ENCODE data around the gene ABCA1. TPM values are rescaled to one million over a fixed set of nuclear protein-coding genes. Genes with fewer than 3 reads are reported as not detected.

ABCA1 gene
- total RNA-seq, 2 donors from 2014 or later, result 7.9 to 19.2 TPM

- Histone ChIP-seq H3K4me1 (peaks cover 0 to 12% of the 10 kb centered on the region in 2 donors), H3K36me3 (no peaks in the 10 kb centered on the region), H3K4me3 (no peak overlapping the region), H3K27me3 (no peaks in the 10 kb centered on the region), H3K27ac (peak overlapping the region; percentile 39 to 55), H3K9me3 (no peaks in the 10 kb centered on the region)
- no peak for TF ChIP-seq CTCF (IDR thresholded peaks at IDR 0.05)
- DNase-seq (ENCODE audit: low spot score), result no peak
Observed at GRCh38 chr9:104758974-104759373, 169.0 kb downstream of the ABCA1 start.

- no peak for DNase-seq (ENCODE audit: low spot score)
- no peaks in the 10 kb centered on the region for H3K27me3 ChIP-seq
- peaks cover 13% of the 10 kb centered on the region for H3K36me3 ChIP-seq
Observed at GRCh38 chr9:104750185-104750767, 177.7 kb downstream of the ABCA1 start.

GRCh38 chr9:104748359-104749031, 179.5 kb downstream of the ABCA1 start:
- Histone ChIP-seq H3K27me3 (no peaks in the 10 kb centered on the region), H3K36me3 (peaks cover 13% of the 10 kb centered on the region), H3K4me3 (peak overlapping the region; percentile 80 to 93), H3K27ac (peak overlapping the region; percentile 94 to 96), H3K4me1 (peaks cover 0 to 11% of the 10 kb centered on the region in 2 donors), H3K9me3 (no peaks in the 10 kb centered on the region)
- TF ChIP-seq CTCF (IDR thresholded peaks at IDR 0.05), result no peak
- no peak for DNase-seq (ENCODE audit: low spot score)

More at GRCh38 chr9:104750185-104750767, 177.7 kb downstream of the ABCA1 start:
- Histone ChIP-seq H3K4me1 (peaks cover 0 to 11% of the 10 kb centered on the region in 2 donors), H3K4me3 (no peak overlapping the region), H3K9me3 (no peaks in the 10 kb centered on the region), H3K27ac (no peak overlapping the region)
- no peak for TF ChIP-seq CTCF (IDR thresholded peaks at IDR 0.05)

GRCh38 chr9:104747565-104748358, 180.2 kb downstream of the ABCA1 start, which contains the start of gene NIPSNAP3A:
NIPSNAP3A (plus strand) TSS chr9:104747683; CDS start chr9:104747793, 110 bp downstream.
- peak within 1 kb of the TSS; percentile 80 to 93 for H3K4me3 ChIP-seq
- H3K27ac ChIP-seq, result peak within 1 kb of the TSS; percentile 94 to 96
- no peaks in the 10 kb centered on the region for H3K27me3 ChIP-seq
- peaks cover 12% of the 10 kb centered on the region for H3K36me3 ChIP-seq
- DNase-seq (ENCODE audit: low spot score), result peak; percentile 88
- H3K9me3 ChIP-seq, result no peaks in the 10 kb centered on the region
- H3K4me1 ChIP-seq, result peaks cover 0 to 11% of the 10 kb centered on the region in 2 donors
- TF ChIP-seq CTCF (IDR thresholded peaks at IDR 0.05), result no peak

GRCh38 chr9:104747245-104747564, 180.8 kb downstream of the ABCA1 start:
- DNase-seq (ENCODE audit: low spot score), result no peak
- peaks cover 0 to 11% of the 10 kb centered on the region in 2 donors for H3K4me1 ChIP-seq
- no peak for TF ChIP-seq CTCF (IDR thresholded peaks at IDR 0.05)
- H3K36me3 ChIP-seq, result peaks cover 6% of the 10 kb centered on the region
- H3K4me3 ChIP-seq, result peak overlapping the region; percentile 80 to 93
- H3K9me3 ChIP-seq, result no peaks in the 10 kb centered on the region
- no peaks in the 10 kb centered on the region for H3K27me3 ChIP-seq
- H3K27ac ChIP-seq, result peak overlapping the region; percentile 94 to 96
